Measurements from ENCODE around the gene NRXN3. TPM values are rescaled to one million over a fixed set of nuclear protein-coding genes. Genes with fewer than 3 reads are reported as not detected.

The NRXN3 gene
- polyA plus RNA-seq, 1 experiment, result 7.0 TPM

GRCh38 chr14:79466938-79467527 is 1296.9 kb downstream of the NRXN3 start:
- DNase-seq (ENCODE audit: low read depth), result no peak
- Histone ChIP-seq H3K27me3 (ENCODE audit: control insufficient read depth, insufficient read depth, low read length) (no peaks in the 10 kb centered on the region), H3K4me3 (ENCODE audit: low read depth, low read length) (no peak overlapping the region), H3K36me3 (ENCODE audit: control insufficient read depth, insufficient read depth, low read length) (no peaks in the 10 kb centered on the region)
- no peak for TF ChIP-seq CTCF (IDR thresholded peaks at IDR 0.05; ENCODE audit: insufficient read depth, low read depth, low read length)
- ChIA-PET POLR2A (no interaction called here), CTCF (no interaction called here)

- no peak overlapping the region for H3K4me3 ChIP-seq (ENCODE audit: low read depth, low read length)
- DNase-seq (ENCODE audit: low read depth), result peak; percentile 13
- H3K36me3 ChIP-seq (ENCODE audit: control insufficient read depth, insufficient read depth, low read length), result no peaks in the 10 kb centered on the region
- TF ChIP-seq CTCF (IDR thresholded peaks at IDR 0.05; ENCODE audit: insufficient read depth, low read depth, low read length), result no peak
- CTCF ChIA-PET, result no interaction called here
- POLR2A ChIA-PET, result interaction anchor here (0.6 kb wide), 1 partner anchor 32 kb away, joined by 4 read pairs; no protein-coding TSS in a partner anchor
- no peaks in the 10 kb centered on the region for H3K27me3 ChIP-seq (ENCODE audit: control insufficient read depth, insufficient read depth, low read length)
Measured at GRCh38 chr14:79467835-79468234, 1297.7 kb downstream of the NRXN3 start.

- ChIA-PET POLR2A (no interaction called here), CTCF (interaction anchor here (0.8 kb wide), 1 partner anchor 25 kb away, joined by 3 read pairs; no protein-coding TSS in a partner anchor)
- no peak for TF ChIP-seq CTCF (IDR thresholded peaks at IDR 0.05; ENCODE audit: insufficient read depth, low read depth, low read length)
- no peak overlapping the region for H3K4me3 ChIP-seq (ENCODE audit: low read depth, low read length)
- no peaks in the 10 kb centered on the region for H3K36me3 ChIP-seq (ENCODE audit: control insufficient read depth, insufficient read depth, low read length)
- H3K27me3 ChIP-seq (ENCODE audit: control insufficient read depth, insufficient read depth, low read length), result no peaks in the 10 kb centered on the region
- DNase-seq (ENCODE audit: low read depth), result no peak
Measured at GRCh38 chr14:79468486-79468885, 1298.3 kb downstream of the NRXN3 start.

- Histone ChIP-seq H3K27me3 (ENCODE audit: control insufficient read depth, insufficient read depth, low read length) (no peaks in the 10 kb centered on the region), H3K4me3 (ENCODE audit: low read depth, low read length) (no peak overlapping the region), H3K36me3 (ENCODE audit: control insufficient read depth, insufficient read depth, low read length) (no peaks in the 10 kb centered on the region)
- ChIA-PET POLR2A (no interaction called here), CTCF (no interaction called here)
- no peak for TF ChIP-seq CTCF (IDR thresholded peaks at IDR 0.05; ENCODE audit: insufficient read depth, low read depth, low read length)
- no peak for DNase-seq (ENCODE audit: low read depth)
Measured at GRCh38 chr14:79473651-79474050, 1303.5 kb downstream of the NRXN3 start.

- H3K4me3 ChIP-seq (ENCODE audit: low read depth, low read length), result no peak overlapping the region
- POLR2A ChIA-PET, result no interaction called here
- DNase-seq (ENCODE audit: low read depth), result no peak
- H3K27me3 ChIP-seq (ENCODE audit: control insufficient read depth, insufficient read depth, low read length), result no peaks in the 10 kb centered on the region
- CTCF ChIA-PET, result interaction anchor here (0.6 to 1.4 kb wide), 3 partner anchors 9 to 576 kb away, joined by 3 to 6 read pairs (median 4); no protein-coding TSS in a partner anchor
- no peaks in the 10 kb centered on the region for H3K36me3 ChIP-seq (ENCODE audit: control insufficient read depth, insufficient read depth, low read length)
- no peak for TF ChIP-seq CTCF (IDR thresholded peaks at IDR 0.05; ENCODE audit: insufficient read depth, low read depth, low read length)
Measured at GRCh38 chr14:79475887-79476532, 1305.8 kb downstream of the NRXN3 start.

Data from BJ (cell line).